C1 segment of cervical spinal cord (tissue), 14 donors: ENCODE data around the gene CSF2RB.

ENCODE experiments used
- DNase-seq, 14 donors: peaks; one replicate each; lab custom pipeline; 2025; lab: John Stamatoyannopoulos, UW

The CSF2RB gene

GRCh38 chr22:36935694-36936093 lies 22.3 kb downstream of the CSF2RB start:
- no peak for DNase-seq

GRCh38 chr22:36936362-36937116 lies 23.1 kb downstream of the CSF2RB start:
- DNase-seq = no peak

DNA sequence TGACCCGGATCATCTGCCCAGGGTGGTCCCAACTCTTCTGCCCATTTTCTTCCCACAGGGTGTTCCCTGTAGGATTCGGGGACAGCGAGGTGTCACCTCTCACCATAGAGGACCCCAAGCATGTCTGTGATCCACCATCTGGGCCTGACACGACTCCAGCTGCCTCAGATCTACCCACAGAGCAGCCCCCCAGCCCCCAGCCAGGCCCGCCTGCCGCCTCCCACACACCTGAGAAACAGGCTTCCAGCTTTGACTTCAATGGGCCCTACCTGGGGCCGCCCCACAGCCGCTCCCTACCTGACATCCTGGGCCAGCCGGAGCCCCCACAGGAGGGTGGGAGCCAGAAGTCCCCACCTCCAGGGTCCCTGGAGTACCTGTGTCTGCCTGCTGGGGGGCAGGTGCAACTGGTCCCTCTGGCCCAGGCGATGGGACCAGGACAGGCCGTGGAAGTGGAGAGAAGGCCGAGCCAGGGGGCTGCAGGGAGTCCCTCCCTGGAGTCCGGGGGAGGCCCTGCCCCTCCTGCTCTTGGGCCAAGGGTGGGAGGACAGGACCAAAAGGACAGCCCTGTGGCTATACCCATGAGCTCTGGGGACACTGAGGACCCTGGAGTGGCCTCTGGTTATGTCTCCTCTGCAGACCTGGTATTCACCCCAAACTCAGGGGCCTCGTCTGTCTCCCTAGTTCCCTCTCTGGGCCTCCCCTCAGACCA lies 24.0 kb downstream of the CSF2RB start:
- DNase-seq = no peak

DNA sequence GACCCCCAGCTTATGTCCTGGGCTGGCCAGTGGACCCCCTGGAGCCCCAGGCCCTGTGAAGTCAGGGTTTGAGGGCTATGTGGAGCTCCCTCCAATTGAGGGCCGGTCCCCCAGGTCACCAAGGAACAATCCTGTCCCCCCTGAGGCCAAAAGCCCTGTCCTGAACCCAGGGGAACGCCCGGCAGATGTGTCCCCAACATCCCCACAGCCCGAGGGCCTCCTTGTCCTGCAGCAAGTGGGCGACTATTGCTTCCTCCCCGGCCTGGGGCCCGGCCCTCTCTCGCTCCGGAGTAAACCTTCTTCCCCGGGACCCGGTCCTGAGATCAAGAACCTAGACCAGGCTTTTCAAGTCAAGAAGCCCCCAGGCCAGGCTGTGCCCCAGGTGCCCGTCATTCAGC lies 24.6 kb downstream of the CSF2RB start:
- no peak for DNase-seq

GRCh38 chr22:36938886-36939285 lies 25.5 kb downstream of the CSF2RB start:
- no peak for DNase-seq

DNA sequence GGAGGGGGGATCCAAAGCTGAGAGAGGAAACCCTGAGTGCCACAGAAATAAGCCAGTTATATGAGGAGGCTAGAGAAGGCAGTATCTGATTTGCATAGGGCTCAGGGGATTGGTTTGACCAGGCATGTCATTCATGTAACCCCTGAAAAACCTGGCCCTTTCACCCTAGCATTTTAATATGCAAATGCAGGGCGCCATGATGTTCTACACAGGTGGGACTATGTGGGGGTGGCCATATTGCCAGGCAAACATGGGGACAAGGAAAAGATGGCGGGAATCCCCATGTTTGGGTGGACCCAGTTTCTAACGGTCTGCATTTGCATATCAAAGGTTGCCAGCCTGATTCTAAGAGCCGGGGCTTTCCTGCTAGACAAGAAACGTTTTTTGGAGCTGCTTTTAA lies 27.2 kb downstream of the CSF2RB start:
- no peak for DNase-seq

DNA sequence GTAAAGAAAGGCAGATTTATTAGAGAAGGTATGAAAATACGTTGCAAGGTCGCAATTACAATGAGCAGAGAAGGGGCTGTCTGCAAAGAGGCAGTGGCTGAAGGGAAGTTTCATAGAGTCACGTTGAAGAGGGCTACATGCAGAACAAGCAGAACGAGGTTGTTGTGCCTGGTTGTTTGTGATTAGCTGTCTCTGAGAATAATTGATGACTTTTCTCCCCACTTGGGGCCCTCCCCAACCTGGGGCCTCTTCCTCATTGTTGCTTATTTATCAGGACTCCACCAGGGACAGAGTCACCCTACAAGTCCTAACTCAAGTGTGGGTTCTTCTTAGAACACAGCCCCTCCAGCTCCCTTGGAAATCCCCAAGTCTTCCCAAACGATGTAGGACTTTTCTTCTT lies 29.1 kb downstream of the CSF2RB start:
- no peak for DNase-seq

GRCh38 chr22:36946421-36947158 lies 33.2 kb downstream of the CSF2RB start:
- no peak for DNase-seq

GRCh38 chr22:36948273-36949225 lies 35.1 kb downstream of the CSF2RB start:
- no peak for DNase-seq

DNA sequence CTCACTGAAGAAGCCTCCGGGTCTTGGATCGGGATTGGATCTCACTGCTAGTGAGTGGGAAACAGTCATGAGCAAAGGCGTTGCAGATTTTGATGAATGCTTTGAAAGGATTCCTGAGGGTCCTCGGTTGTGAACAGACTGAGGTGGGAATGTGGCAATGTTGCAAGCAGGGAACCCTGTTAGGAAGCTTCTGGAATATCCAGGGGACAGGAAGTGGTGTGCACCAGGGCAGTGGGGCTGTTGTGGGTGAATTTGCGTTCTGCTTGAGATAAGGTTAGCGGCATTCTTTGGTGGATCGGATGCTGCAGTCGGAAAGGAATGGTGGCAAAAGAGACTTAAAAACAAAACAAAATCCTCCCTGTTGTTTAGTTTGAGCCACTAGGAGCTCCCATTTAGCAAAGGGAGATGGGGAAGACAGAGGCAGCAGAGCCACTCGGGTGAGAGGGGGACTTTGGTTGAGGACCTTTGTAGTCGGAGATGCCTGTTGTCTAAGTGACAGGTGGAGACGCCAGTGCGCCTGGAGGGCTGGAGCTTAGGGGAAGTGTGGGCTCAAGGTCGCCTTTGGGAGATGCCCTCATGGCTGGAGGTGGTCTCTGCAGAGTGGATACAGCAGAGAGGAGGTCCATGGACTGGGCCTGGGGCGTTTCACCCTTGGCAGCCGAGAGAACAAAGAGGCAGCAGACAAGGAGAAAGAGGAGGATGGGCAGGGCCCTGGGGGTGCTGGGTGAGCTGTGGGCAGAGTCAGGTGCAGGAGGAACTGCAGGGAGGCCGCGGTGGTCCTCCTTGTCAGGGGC lies 37.6 kb downstream of the CSF2RB start:
- no peak for DNase-seq

GRCh38 chr22:36951746-36952145 lies 38.3 kb downstream of the CSF2RB start:
- DNase-seq = no peak

DNA sequence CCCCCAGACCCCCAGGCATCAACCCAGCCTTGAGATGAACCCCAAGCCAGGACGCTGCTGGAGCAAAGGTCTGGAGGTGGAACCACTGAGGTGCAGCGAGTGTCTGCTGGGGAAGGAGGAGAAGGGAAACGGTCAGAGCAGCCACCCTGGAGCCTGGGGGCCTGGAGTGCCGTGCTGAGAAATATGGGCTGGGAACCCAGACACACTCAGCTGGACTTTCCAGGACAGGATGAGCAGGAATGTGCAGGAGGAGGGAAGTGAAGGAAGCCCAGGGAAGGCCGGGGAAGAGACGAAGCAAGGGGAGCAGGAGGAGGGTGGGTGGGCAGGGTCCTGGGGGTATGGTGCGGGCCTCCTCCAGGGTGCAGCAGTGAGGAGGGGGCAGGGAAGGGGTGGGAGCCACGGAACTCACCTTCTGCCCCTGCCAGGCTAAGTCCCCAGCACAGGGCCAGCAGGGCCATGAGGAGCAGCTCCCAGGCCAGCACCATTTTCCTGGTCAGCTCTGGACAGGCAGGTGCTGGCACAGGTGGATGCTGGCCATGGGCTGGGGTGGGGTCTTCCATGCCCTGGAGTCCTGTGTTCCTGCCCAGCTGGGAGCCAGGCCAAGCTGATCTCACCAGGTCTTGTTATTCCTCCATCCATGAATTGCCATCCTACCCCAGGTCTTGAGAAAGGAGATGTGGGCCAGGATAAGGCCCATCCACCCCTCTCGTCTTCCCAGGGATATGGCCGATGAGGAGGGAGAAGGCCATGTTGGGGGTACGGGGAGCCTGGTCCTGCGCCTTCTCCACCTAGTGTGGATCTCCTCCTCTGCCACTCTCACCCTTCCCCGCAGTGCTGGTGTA lies 40.0 kb downstream of the CSF2RB start:
- no peak for DNase-seq

DNA sequence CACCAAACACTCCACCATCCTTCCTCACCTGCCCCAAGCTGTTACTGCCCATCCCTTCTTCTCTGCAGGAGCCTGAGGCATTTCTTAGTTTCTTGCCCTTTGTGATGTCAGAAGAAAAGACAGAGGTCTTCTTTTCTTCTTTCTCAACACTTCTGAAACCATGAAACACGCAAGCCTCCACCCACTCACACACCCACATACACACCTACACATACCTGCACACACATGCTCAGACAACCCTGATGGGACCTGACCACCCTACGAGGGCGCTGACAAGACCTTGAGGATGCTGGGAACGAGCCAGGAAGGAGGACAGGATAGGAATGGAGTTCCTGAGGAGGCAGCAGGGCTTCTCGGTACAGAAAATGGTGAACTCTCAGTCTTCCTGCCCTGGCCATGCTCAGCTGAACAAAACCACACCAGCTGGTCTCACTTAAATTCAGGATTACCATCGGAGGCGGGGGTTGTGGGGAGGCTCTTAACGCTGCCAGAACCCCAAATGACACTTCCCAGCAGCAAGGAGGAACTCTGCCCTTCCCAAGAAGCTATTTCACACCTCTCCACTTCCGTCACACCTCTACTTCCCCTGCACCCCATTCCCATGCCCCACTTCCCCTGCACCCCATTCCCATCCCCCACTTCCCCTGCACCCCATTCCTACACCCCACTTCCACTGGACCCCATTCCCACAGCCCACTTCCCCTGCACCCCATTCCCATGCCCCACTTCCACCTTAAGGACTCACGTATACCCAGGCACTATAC lies 41.0 kb downstream of the CSF2RB start:
- no peak for DNase-seq

GRCh38 chr22:36955691-36956090 lies 42.3 kb downstream of the CSF2RB start:
- no peak for DNase-seq

- DNase-seq = no peak
Observed at GRCh38 chr22:36958366-36958765, 44.9 kb downstream of the CSF2RB start.

- no peak for DNase-seq
Observed at GRCh38 chr22:36961626-36962025, 48.2 kb downstream of the CSF2RB start.

DNA sequence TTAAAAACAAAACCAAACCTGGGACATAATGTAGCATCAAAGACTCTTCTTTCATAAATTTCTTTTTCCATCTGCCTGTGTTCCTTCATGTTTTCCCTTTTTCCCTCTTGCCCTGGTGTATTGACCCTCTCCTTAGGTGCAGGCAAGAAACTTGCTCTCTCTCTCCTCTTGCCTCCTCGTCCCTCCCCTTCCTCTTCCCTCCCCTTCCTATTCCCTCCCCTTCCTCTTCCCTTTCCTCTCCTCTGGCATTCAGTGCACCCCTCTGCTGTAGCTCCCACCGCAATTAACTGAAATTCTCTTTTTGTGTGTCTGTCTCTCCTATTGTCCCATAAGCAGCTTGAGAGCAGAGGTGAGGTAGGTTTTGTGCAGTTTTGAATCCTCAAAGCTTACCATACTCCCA lies 49.9 kb downstream of the CSF2RB start:
- DNase-seq = no peak

GRCh38 chr22:36964106-36964505 lies 50.7 kb downstream of the CSF2RB start:
- no peak for DNase-seq

GRCh38 chr22:36965696-36966095 lies 52.3 kb downstream of the CSF2RB start:
- DNase-seq = peak in 1 of 14 donors; percentile 1
